ENCODE data around the gene TLK2. TPM values are rescaled to one million over a fixed set of nuclear protein-coding genes. Genes with fewer than 3 reads are reported as not detected.

The TLK2 gene
- total RNA-seq, 6 experiments from 2014 or later = 11.6 to 13.8 (median 12.6) TPM

- H3K9me3 ChIP-seq = no peaks in the 10 kb centered on the region
- peak overlapping the region; percentile 32 to 44 (median 39) for H3K4me3 ChIP-seq
- ATAC-seq = peak in 3 of 4 donors; percentile 32 to 50 (median 42)
- intact Hi-C loops (cut with DNase I) = no loop called here
- no peak for TF ChIP-seq CTCF (IDR thresholded peaks at IDR 0.05)
- TF ChIP-seq POLR2A (IDR thresholded peaks at IDR 0.05) = no peak
- 9% methylated on average over 11 of the region's 21 CpGs for WGBS (ENCODE audit: insufficient coverage, low coverage, low lambda C conversion rate, missing lambda C conversion rate)
- DNase-seq = no peak
- peaks cover 0 to 10% (median 0%) of the 10 kb centered on the region in 4 donors for H3K4me1 ChIP-seq
- no peaks in the 10 kb centered on the region for H3K36me3 ChIP-seq
- H3K27me3 ChIP-seq = no peaks in the 10 kb centered on the region
- H3K27ac ChIP-seq = peak overlapping the region in 1 of 3 donors; percentile 22
Observed at GRCh38 chr17:62626719-62627218, 148.1 kb downstream of the TLK2 start.

- intact Hi-C loops (cut with DNase I) = no loop called here
- peak in 1 of 3 donors; percentile 50 for DNase-seq
- WGBS (ENCODE audit: insufficient coverage, low coverage, low lambda C conversion rate, missing lambda C conversion rate) = 4% methylated on average over 22 of the region's 68 CpGs
Observed at GRCh38 chr17:62627219-62627903, 148.7 kb downstream of the TLK2 start, which contains the start of gene MRC2. TSS of gene MRC2 (plus strand) at chr17:62627670. CDS start at chr17:62627803, 133 bp downstream.

GRCh38 chr17:62627904-62628633 lies 149.4 kb downstream of the TLK2 start:
- Histone ChIP-seq H3K4me1 (peaks cover 0 to 10% (median 0%) of the 10 kb centered on the region in 4 donors), H3K27ac (peak overlapping the region in 1 of 3 donors; percentile 57), H3K27me3 (no peaks in the 10 kb centered on the region), H3K9me3 (no peaks in the 10 kb centered on the region), H3K36me3 (no peaks in the 10 kb centered on the region), H3K4me3 (peak overlapping the region; percentile 32 to 44 (median 39))
- intact Hi-C loops (cut with DNase I) = no loop called here
- no peak for DNase-seq
- 3% methylated on average over 26 of the region's 61 CpGs for WGBS (ENCODE audit: insufficient coverage, low coverage, low lambda C conversion rate, missing lambda C conversion rate)
- TF ChIP-seq POLR2A (IDR thresholded peaks at IDR 0.05) (no peak), CTCF (IDR thresholded peaks at IDR 0.05) (no peak)
- ATAC-seq = peak in 2 of 4 donors; percentile 6 to 8

More at GRCh38 chr17:62627219-62627903, 148.7 kb downstream of the TLK2 start, which contains the start of gene MRC2:
- TF ChIP-seq CTCF (IDR thresholded peaks at IDR 0.05) (no peak), POLR2A (IDR thresholded peaks at IDR 0.05) (peak; percentile 21)
- peak; percentile 35 to 50 (median 43) for ATAC-seq
- Histone ChIP-seq H3K27ac (peak within 1 kb of the TSS in 1 of 3 donors; percentile 57), H3K4me1 (peaks cover 0 to 10% (median 0%) of the 10 kb centered on the region in 4 donors), H3K36me3 (no peaks in the 10 kb centered on the region), H3K27me3 (no peaks in the 10 kb centered on the region), H3K4me3 (peak within 1 kb of the TSS; percentile 32 to 44 (median 39)), H3K9me3 (no peaks in the 10 kb centered on the region)

- H3K27ac ChIP-seq = no peak overlapping the region
- no peaks in the 10 kb centered on the region for H3K27me3 ChIP-seq
- no peaks in the 10 kb centered on the region for H3K9me3 ChIP-seq
- TF ChIP-seq CTCF (IDR thresholded peaks at IDR 0.05) (no peak), POLR2A (IDR thresholded peaks at IDR 0.05) (no peak)
- no peaks in the 10 kb centered on the region for H3K36me3 ChIP-seq
- H3K4me1 ChIP-seq = peaks cover 0 to 10% (median 0%) of the 10 kb centered on the region in 4 donors
- WGBS (ENCODE audit: insufficient coverage, low coverage, low lambda C conversion rate, missing lambda C conversion rate) = 38% methylated on average over 5 of the region's 19 CpGs
- intact Hi-C loops (cut with DNase I) = no loop called here
- DNase-seq (no peak), ATAC-seq (no peak)
- no peak overlapping the region for H3K4me3 ChIP-seq
Observed at GRCh38 chr17:62628831-62629555, 150.4 kb downstream of the TLK2 start.
